NCI-H1930 (cell line): ENCODE data around the gene HDAC4.

ENCODE experiments used
- DNase-seq, 2 experiments: peaks; one replicate each; lab custom pipeline; 2025; lab: John Stamatoyannopoulos, UW

The HDAC4 gene

DNA sequence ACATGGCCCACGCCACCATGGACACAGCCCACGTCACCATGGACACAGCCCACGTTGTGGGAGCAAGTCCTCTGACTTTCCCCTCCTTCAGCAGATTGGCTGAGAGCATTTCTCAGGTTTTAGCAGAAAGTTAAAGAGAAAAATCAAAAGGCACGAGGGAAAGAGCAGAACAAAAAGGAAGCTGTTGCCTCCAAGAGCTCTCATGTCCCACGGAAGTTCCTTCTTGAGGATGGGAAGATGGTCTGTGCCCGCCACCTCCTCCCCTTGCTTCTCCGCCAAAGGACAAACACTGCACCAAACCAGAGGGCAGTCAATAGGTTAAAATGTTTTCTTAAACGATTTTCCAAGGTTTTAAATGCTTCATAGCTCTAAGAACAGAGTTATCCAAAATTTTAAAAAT, 148.4 kb downstream of the HDAC4 start:
- DNase-seq, result no peak

DNA sequence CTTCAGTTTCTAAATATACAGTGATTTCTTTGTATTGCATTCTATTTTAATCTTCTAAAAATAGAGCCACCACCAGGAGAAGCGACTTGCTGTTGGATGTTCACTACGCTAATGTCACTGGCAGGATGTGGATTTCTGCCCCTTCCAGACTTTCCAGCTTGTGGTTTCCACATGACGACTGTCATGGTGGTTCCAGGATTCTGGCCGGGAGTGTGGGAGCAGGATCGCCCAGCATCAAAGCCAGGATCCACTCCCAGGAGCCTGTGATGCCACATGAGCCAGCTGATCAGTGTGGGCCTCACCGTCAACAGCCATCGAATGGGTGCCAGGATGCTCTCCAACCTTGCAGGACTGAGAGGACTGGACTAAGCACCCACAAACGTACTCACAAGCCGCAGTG, 148.8 kb downstream of the HDAC4 start:
- no peak for DNase-seq

DNA sequence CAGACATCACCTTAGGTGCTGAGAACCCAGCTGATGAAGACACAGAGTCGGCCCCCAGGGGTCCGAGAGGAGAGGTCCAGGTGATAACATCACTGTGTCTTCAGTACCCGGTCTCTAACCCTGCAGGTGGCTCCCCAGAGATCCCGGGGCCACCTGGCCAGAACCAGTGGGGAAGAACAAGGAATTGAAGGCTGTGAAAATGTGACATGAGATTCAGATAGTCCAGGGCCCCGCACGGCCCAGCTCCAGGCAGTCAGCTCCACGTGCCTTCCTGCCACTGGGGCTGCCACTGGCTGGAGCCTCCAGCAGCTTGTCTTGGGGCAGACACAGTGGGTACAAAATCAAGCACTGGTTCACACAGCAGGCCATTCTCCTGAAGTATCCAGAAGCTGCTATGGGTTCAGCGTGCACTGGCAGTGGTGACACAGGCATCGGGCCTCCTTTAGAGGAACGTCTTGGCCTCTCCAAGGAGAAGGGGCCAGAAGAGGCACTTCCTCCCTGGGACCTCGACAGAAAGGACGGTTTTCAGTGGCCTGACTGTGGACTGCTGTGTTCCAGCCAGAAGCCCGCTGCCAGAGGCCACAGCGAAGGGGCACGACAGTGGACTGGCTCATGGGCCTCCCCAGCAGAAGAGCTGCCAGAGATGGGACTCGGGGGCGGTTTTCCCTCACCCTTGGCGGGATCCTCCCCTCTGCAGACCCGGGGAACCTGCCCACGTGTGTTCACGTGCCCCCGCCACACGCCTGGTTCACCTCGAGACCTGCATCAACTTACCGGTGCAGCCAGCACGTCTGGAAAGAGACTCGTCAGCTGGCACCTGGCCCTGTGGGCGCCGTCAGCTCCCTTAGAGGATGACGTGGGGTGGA, 150.4 kb downstream of the HDAC4 start:
- DNase-seq, result no peak

DNA sequence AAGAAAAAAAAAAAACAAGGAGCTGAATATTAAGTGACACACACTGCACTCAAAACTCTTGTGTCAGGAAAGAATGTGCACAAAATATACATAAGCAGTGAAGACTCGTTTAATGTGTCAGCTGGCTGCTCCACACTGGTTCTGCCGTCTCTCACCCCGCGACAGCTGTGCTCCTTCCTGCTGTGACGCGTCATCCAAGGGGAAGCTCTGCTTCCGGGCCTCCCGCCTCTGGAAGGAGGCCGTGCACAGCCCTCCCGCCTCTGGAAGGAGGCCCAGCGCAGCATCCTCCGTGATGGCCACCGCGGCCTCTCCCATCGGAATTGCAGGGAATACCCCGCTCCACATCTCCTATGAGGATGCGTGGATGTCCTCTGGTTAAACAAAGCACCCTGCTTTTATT, 151.0 kb downstream of the HDAC4 start:
- DNase-seq, result no peak

DNA sequence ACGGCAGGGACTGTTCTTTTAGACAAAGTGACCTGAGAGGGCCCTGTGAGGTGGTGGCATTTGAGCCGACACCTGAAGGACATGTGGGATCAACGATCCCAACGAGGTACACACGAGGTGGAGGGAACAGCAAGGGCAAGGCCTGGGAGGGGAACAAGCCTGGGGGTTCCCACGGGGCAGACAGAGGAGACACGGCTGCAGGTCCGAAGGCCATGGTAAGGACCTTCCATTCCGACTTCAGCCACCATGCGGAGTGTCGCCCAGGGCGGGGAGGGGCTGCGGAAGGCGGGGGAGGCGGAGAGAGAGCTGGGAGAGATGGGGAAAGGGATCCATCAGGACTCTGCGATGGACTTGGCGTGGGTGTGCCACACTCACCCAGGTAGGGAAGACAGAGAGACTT, 151.8 kb downstream of the HDAC4 start:
- DNase-seq, result no peak

DNA sequence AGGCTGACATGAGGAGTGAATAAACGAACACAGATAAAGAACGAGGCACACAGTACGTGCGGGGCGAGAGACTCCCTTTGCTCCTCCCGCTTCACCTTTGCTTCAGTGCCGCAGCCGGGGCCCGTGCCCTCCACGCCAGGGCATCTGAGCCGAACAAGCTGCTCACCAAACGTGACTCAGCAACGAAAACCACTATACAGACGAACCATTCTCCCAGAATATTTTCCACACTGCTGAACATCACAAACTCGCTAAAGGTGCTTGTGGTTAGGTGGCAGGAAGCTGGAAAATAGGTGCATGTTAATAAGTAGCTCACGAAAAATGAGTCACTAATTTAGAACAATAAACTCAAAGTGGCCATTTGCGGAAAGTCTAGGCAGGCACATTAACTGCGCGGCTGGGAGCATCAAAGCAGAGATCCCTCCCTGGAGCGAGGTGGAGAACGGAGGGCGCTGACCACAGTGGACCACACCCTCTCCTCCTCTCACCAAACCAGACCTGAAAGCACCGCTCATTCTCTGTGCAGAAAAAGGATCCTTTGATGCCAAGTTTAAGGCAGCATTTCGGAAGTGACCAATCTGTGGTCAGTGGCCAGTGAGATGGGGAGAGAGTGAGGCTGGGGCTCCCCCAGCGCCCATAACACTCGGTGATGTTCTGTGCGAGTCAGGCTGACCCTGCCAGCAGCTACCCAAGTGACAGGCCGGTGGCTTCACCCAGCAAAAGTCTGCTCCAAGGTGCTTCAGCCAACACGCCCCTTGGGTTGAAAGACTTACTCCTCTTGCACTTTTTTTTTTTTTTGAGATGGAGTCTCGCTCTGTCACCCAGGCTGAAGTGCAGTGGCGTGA, 153.2 kb downstream of the HDAC4 start:
- DNase-seq, result no peak

DNA sequence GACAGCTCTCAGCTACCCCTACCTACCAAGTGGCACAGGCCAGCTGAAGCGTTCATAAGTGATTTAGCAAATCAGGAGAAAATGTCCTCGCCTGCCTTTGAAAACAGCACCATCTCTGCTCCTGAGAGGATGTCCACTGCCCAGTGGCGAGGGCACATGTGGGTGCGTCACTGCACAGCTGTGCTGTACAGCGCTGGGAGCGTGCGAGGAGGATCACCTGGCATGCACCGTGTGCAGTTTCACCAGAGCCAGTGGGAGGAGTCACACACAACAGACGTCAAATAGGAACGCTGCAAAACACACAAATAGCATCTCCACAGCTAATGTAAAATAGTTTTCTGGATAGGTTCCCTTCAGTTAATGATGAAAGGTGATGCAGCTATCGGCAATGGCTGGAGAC, 154.1 kb downstream of the HDAC4 start:
- no peak for DNase-seq

DNA sequence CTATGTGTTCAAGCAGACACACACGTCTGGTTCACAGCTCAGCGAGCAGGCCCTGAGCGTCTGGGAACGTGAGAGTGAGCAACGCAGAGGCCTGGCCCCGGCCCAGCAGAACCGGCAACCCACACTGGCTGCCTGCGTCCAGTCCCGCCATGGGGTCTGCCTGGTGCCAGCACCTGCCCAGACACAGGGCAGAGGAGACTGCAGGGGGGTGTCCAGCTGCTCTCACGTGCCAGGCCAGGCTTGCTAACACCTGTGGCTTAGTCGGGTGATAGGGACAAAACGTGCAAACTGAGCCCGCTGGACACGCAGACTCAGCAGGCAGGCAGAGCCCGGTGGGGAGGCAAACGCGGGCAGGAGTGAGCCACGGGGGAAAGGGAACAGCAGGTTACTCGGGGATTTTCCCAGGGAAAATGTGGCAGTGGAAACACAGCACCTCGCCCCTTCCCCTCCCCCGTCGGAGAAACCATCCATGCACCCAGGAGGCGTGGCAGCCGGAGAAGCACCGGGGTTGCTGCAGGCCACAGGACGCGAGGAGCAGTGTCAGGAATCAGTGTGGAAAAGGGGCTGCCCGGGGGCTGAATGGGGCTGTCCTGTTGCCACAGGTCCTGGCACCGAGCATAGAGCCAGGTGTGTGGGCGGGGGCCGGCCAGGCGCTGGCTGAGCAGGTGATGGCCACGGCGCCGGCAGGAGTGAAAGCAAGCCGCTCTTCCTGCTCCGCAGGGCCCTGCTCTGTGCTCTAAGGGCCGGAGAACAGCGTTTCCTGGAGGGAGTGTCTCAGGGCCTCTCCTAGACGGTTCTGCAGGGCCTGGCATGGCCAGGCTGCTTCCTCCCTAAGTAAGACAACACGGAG, 154.7 kb downstream of the HDAC4 start:
- DNase-seq, result no peak

DNA sequence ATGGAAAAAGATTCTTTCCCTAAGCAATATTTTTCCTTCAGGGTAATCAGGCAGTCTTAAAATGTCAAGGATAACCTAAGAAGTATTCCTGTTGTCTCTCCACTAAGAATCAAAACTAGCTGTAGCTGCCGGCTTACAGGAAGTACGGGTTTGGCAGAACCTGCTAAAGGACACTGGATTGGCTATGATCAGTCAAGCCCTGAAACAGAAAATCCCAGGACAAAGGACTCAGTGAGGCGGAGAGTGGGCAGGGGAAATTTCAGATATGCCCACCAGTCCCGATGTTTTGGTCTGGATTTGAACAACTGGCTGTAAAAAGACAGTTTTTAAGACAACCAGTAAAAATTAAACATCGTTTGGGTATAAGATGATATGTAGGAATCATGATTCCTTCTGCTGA, 155.7 kb downstream of the HDAC4 start:
- no peak for DNase-seq

DNA sequence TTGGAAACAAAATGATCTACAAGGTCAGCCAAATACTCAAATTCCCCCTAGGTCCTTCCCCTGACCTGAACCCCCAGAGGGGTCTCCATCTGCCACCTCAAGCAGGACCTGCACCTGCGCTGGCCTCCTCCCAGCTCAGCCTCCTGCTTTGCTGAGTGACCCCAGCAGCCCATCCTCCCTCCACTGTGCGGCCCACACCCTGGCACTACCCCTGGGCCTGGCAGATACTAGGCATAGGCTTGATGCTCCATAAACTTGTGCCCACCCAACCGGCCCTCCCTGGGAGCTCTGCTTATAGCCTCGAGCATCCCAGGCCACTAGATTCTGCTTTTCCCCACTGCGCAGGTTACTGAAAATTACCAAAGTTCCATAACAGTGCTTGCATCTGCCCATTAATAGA, 156.2 kb downstream of the HDAC4 start:
- DNase-seq, result no peak

DNA sequence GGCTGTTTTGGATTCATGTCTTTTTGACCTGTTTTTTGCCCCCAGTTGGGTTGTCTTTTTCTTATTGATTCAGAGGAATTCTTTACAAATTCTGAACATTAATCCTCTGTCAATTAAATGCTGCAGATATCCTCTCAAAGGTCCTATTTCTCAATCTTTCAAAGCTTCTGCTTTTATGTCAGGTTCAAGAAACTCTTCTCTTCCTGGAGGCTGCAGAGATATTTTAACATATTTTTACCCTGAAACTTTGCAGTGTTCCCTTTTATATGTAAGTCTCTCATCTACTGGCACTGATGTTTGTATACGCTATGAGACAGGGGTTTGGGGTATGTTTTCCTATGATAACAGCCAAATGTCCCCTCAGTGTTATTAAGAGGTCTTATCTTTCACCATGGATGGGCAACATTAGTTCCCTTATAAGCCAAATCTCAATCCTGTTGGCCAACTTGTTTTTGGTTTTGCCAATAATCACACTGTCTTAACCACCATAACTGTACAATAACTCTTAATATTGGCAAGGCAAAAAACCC, 159.3 kb downstream of the HDAC4 start:
- no peak for DNase-seq

DNA sequence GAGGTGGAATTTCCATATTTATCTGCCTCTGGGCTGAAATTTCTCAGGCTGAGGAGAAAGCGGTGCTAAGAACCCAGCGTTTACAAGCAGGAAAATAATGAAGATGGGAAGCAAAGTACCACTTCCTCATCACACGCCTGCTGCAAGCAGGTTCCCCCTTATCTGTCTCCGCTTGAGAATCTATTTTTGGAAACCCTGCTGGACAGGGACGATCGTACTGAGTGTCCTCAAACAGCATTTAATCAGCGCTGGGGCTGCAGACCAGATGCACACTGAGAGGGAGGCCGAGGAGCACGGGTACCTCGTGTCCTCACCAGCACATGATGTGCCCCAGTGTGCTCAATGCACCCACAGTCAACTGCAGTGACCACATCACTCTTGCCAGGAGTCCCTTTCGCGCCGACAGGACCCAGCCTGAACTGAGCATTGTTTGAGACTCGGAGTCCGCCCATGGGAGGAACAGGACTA, 160.4 kb downstream of the HDAC4 start:
- DNase-seq, result no peak

DNA sequence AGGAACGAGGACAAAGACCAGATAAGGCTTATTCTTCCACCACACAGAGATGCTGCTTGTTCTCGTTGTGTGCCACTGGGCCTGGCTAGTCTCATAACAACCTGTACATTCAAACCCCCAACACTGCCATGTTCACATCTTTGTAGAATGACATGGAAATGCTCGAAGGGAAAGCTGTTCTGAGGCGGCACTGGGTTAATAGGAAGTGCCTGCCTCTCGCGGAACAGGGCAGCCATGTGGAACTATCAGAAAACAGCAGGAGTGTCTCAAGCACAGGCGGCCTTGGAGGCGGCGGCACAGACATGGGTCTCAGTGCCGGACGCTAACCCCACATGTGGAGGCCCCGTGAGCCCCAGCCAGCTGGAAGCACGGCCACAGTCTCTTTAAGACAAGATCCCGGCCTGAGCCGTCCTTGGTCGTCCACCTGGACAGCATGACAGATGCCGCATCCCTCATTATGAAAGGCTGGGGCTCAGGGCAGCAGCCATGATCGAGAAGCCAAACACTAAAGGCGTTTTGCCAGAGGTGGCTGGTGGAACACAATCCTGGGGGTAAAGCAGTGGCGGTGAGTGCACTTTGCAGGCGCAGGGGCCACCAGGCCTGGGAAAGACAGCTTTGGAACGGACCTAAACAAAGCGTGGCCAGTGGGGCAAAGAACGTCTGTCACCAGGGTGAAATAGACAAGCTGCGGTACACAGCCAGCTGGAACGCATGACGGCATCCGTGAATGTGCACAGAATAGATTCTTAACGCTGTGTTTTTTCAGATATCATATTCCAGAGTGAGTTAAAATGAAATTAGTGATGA, 161.0 kb downstream of the HDAC4 start:
- no peak for DNase-seq

DNA sequence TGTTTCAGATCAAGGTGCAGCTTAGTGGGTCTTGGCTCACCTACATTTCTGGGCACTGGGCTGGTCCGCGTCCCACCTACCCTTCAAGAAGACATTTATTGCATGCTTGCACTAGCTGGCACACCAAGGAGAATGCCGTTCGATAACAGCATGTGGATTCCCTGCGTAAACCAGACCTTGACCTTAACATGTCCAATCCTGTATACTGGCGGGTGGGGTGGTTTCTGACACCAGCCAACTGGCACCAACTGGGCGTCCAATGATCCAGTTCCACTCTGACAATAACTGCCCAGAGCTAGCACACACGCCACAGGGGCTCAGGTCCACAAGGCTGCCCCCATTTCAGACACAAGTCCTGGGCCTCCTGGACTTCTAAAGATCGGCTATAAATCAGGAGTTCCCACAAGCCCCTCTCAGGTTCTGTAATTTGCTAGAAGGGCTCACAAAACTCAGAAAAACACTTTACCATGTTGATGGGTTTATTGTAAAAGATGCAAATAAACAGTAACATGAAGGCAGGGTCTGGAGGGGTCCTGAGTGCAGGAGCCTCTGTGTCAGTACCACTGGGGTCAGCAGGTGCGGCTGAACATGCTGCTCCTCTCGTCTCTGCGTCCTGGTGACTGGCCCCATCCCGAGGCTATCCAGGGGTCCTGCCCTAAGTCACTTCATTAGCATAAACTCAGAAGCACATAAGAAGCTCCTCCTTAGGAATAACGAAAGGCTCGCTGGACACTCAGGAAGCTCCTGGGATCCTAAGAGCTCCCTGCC, 161.8 kb downstream of the HDAC4 start:
- no peak for DNase-seq

DNA sequence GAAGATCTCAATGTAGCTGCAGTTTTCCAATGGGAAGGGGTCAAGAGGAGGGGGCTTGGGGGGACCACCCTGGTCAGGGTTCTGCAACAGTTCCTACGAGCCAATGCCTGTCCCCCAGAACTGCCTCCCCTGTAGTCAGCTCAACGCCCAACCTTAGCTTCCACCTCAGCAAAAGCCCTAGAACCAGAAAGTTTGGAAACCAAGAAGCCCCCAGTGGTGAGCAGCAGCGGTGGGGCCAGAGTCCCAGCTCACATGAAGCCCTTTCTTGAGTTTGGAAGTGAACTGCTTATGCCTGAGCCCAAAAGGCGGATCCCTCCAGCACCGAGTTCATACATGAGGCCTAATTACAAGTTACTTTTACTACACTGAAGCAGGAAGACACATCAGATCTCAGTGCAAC, 162.4 kb downstream of the HDAC4 start:
- DNase-seq, result no peak

DNA sequence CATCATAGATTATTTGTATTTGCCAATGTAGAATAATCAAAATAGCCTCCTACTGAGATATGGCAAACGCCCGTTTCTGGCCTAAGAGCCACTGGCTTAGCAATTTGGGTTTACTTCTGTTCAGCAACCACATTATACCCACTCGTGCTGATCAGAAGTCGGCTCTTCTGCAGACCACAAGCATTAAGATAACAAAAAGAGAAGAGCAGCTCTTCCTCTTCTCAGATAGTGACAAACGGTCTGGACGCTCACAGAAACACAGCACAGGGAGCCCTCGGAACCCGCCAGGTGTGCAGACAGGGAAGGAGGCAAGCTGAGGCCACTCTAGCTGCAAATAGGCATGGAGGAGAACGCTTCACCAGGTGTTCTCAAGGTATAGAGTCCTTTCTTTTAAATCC, 164.0 kb downstream of the HDAC4 start:
- DNase-seq, result no peak

DNA sequence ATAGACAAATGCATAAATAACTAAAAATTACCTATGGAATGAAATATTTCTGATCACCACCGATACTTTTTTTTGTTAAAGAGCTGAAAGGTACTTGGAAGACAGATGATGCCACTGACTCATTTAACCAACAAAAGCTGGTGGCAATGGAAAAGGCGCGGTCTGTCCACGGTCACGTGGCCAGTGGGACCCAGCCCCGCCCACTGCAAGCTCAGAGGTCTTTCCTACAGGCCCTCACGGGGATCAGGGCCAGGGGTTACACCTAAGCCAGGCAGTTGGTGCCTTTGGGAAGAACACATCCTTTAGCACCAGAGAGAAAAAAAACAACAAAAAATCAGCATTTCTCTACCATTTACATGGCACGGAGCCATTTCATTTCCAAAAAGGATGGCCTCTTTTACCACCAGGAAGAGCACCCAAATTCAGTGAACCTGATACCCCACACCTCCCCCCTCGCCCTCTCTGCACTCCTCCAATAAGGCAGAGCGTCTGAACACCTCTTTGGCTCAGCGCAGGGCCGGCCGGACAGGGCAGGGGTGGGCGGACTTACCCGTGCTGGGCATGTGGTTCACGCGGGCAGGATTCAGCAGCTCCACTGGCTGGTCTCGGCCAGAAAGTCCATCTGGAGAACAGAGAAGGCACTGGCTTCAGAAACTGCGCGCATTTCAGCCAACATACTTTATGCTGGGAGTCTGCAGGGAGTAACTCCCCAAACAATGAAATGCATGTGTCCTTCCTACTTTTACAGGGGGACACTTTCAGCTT, 164.6 kb downstream of the HDAC4 start:
- no peak for DNase-seq

DNA sequence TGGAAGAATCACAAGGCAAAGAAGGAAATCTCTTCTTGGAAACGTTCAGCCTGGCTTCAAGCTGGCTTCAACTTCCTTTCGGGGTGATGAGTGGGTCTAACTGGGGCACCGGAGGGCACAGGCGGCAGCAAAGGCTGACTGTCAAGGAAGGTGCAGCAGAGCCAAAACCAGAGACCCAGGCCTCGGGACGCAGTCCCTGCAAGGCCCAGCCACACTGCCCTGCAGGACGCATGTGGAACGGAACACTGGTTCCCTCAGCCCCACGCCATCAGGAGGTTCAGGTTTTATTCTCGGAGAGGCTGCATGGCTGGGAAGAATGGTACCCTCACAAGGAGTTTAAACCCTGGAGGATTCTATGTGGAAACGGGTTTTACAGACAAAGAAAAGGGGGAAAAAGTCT, 165.5 kb downstream of the HDAC4 start:
- no peak for DNase-seq
